Loucy (cell line): ENCODE results near the gene TLR4.

Source experiments
- EZH2phosphoT487 ChIP-seq: fragments of 200-600 bp; IDR thresholded peaks from 2 replicates; pipeline ENCODE4 v1.6.1; 2018; ENCODE audit warnings: antibody characterized with exemption, mild to moderate bottlenecking, moderate library complexity, borderline replicate concordance
- TF ChIP-seq, protein P1 (sequence below): fragments of 200-600 bp; sonication (generic); conservative IDR thresholded peaks from 2 replicates; pipeline ENCODE4 v1.5.1; 2014; ENCODE audit warnings: mild to moderate bottlenecking, antibody characterized with exemption, low read length

DNA sequence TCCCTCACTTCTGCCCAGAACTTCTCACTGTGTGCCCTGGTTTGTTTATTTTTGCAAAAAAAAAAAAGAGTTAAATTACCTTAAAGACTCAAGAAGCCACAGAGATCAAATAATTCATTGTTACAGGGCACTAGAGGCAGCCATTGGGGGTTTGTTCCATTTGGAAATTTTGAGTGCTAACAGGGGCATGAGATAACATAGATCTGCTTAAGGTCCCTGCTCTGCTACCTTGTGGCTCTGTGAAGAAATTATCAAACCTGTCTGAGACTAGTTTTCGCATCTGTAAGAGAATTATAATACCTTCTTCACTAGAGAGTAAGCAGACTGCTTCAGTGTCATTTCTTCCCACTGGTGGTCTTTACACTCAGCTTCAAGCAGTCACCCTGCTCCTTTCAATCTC lies 394 bp downstream of the TLR4 start:
- TF ChIP-seq, protein P1, sequence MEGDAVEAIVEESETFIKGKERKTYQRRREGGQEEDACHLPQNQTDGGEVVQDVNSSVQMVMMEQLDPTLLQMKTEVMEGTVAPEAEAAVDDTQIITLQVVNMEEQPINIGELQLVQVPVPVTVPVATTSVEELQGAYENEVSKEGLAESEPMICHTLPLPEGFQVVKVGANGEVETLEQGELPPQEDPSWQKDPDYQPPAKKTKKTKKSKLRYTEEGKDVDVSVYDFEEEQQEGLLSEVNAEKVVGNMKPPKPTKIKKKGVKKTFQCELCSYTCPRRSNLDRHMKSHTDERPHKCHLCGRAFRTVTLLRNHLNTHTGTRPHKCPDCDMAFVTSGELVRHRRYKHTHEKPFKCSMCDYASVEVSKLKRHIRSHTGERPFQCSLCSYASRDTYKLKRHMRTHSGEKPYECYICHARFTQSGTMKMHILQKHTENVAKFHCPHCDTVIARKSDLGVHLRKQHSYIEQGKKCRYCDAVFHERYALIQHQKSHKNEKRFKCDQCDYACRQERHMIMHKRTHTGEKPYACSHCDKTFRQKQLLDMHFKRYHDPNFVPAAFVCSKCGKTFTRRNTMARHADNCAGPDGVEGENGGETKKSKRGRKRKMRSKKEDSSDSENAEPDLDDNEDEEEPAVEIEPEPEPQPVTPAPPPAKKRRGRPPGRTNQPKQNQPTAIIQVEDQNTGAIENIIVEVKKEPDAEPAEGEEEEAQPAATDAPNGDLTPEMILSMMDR: no peak
- no peak for TF ChIP-seq EZH2phosphoT487
